ENCODE data around the gene DDX46. TPM values are rescaled to one million over a fixed set of nuclear protein-coding genes. Genes with fewer than 3 reads are reported as not detected.
"Not testable (repeated sequence)": the region's sequence is repeated elsewhere in the genome, so short reads cannot be mapped to it uniquely, and the experiment has no call there.

DDX46 gene
- total and polyA plus RNA-seq, 2 experiments from 2014 or later = 15.3 to 31.0 TPM

- WGBS (ENCODE audit: low lambda C conversion rate, missing lambda C conversion rate) = 83% methylated on average over 3 of the region's 3 CpGs
- TF ChIP-seq EZH2 (IDR thresholded peaks at IDR 0.05; ENCODE audit: borderline replicate concordance) (no peak), EZH2phosphoT487 (IDR thresholded peaks at IDR 0.05; ENCODE audit: low read depth, severe bottlenecking, unreplicated experiment) (no peak)
- peak overlapping the region; percentile 55 for H3K27ac ChIP-seq
Measured at GRCh38 chr5:134833340-134834032, 74.9 kb downstream of the DDX46 start.

GRCh38 chr5:134835623-134836022, 77.0 kb downstream of the DDX46 start:
- Histone ChIP-seq H3K9me2 (replicated peaks; ENCODE audit: insufficient read depth) (no peaks in the 10 kb centered on the region), H3K27me3 (no peaks in the 10 kb centered on the region), H3K9me3 (ENCODE audit: low read depth) (no peaks in the 10 kb centered on the region), H4K20me1 (ENCODE audit: insufficient read depth, poor library complexity, severe bottlenecking) (no peaks in the 10 kb centered on the region), H3K4me1 (ENCODE audit: insufficient read depth) (no peaks in the 10 kb centered on the region), H2AFZ (no peak overlapping the region), H3K36me3 (replicated peaks; ENCODE audit: insufficient read depth, low read depth) (no peaks in the 10 kb centered on the region), H3K4me3 (no peak overlapping the region), H3K27ac (no peak overlapping the region), H3K79me2 (no peaks in the 10 kb centered on the region), H3K4me2 (no peak overlapping the region)
- no peak for DNase-seq (ENCODE audit: low spot score)
- TF ChIP-seq EZH2 (IDR thresholded peaks at IDR 0.05; ENCODE audit: borderline replicate concordance) (no peak), CTCF (IDR thresholded peaks at IDR 0.05; ENCODE audit: poor library complexity) (no peak), EZH2phosphoT487 (IDR thresholded peaks at IDR 0.05; ENCODE audit: low read depth, severe bottlenecking, unreplicated experiment) (no peak)
- WGBS (ENCODE audit: low lambda C conversion rate, missing lambda C conversion rate) = 100% methylated on average over 2 of the region's 2 CpGs

More at GRCh38 chr5:134833340-134834032, 74.9 kb downstream of the DDX46 start:
- H3K27me3 ChIP-seq = no peaks in the 10 kb centered on the region
- H3K36me3 ChIP-seq (replicated peaks; ENCODE audit: insufficient read depth, low read depth) = no peaks in the 10 kb centered on the region
- no peak for DNase-seq (ENCODE audit: low spot score)
- H3K4me3 ChIP-seq = no peak overlapping the region
- no peaks in the 10 kb centered on the region for H3K4me1 ChIP-seq (ENCODE audit: insufficient read depth)
- H3K79me2 ChIP-seq = no peaks in the 10 kb centered on the region
- H2AFZ ChIP-seq = no peak overlapping the region
- H3K9me2 ChIP-seq (replicated peaks; ENCODE audit: insufficient read depth) = no peaks in the 10 kb centered on the region
- no peak overlapping the region for H3K4me2 ChIP-seq
- no peaks in the 10 kb centered on the region for H3K9me3 ChIP-seq (ENCODE audit: low read depth)
- H4K20me1 ChIP-seq (ENCODE audit: insufficient read depth, poor library complexity, severe bottlenecking) = no peaks in the 10 kb centered on the region

- TF ChIP-seq CTCF (IDR thresholded peaks at IDR 0.05; ENCODE audit: poor library complexity) (no peak), EZH2phosphoT487 (IDR thresholded peaks at IDR 0.05; ENCODE audit: low read depth, severe bottlenecking, unreplicated experiment) (no peak), EZH2 (IDR thresholded peaks at IDR 0.05; ENCODE audit: borderline replicate concordance) (no peak)
- H3K36me3 ChIP-seq (replicated peaks; ENCODE audit: insufficient read depth, low read depth) = no peaks in the 10 kb centered on the region
- no peaks in the 10 kb centered on the region for H3K9me2 ChIP-seq (replicated peaks; ENCODE audit: insufficient read depth)
- no peaks in the 10 kb centered on the region for H3K4me1 ChIP-seq (ENCODE audit: insufficient read depth)
- H3K9me3 ChIP-seq (ENCODE audit: low read depth) = no peaks in the 10 kb centered on the region
- H4K20me1 ChIP-seq (ENCODE audit: insufficient read depth, poor library complexity, severe bottlenecking) = no peaks in the 10 kb centered on the region
- WGBS (ENCODE audit: low lambda C conversion rate, missing lambda C conversion rate) = 83% methylated on average over 3 of the region's 3 CpGs
- H3K79me2 ChIP-seq = no peaks in the 10 kb centered on the region
- H3K4me2 ChIP-seq = peak overlapping the region; percentile 27
- H3K27me3 ChIP-seq = no peaks in the 10 kb centered on the region
- H3K4me3 ChIP-seq = no peak overlapping the region
- no peak for DNase-seq (ENCODE audit: low spot score)
- H3K27ac ChIP-seq = peak overlapping the region; percentile 48
- H2AFZ ChIP-seq = no peak overlapping the region
Measured at GRCh38 chr5:134837530-134838181, 79.1 kb downstream of the DDX46 start.

- not testable (repeated sequence) for H3K36me3 ChIP-seq (replicated peaks; ENCODE audit: insufficient read depth, low read depth)
- WGBS (ENCODE audit: low lambda C conversion rate, missing lambda C conversion rate) = 75% methylated on average over 9 of the region's 9 CpGs
Measured at GRCh38 chr5:134838361-134838760, 79.8 kb downstream of the DDX46 start.

More at GRCh38 chr5:134838361-134838760, 79.8 kb downstream of the DDX46 start:
- Histone ChIP-seq H3K4me2 (peak overlapping the region; percentile 27), H3K27ac (peak overlapping the region; percentile 48)
- not testable (repeated sequence) for H3K4me3 ChIP-seq; H3K27me3 ChIP-seq; DNase-seq (ENCODE audit: low spot score); H3K9me2 ChIP-seq (replicated peaks; ENCODE audit: insufficient read depth); H3K79me2 ChIP-seq; H3K9me3 ChIP-seq (ENCODE audit: low read depth); H3K4me1 ChIP-seq (ENCODE audit: insufficient read depth); H2AFZ ChIP-seq; H4K20me1 ChIP-seq (ENCODE audit: insufficient read depth, poor library complexity, severe bottlenecking)
